Measurements from ENCODE around the gene CHN1. TPM values are rescaled to one million over a fixed set of nuclear protein-coding genes. Genes with fewer than 3 reads are reported as not detected.
A peak's percentile ranks its signal among the peaks of the same experiment; 100 is the strongest.

CHN1 gene
- polyA plus RNA-seq, 4 donors = 24.7 to 28.8 (median 25.3) TPM

DNA sequence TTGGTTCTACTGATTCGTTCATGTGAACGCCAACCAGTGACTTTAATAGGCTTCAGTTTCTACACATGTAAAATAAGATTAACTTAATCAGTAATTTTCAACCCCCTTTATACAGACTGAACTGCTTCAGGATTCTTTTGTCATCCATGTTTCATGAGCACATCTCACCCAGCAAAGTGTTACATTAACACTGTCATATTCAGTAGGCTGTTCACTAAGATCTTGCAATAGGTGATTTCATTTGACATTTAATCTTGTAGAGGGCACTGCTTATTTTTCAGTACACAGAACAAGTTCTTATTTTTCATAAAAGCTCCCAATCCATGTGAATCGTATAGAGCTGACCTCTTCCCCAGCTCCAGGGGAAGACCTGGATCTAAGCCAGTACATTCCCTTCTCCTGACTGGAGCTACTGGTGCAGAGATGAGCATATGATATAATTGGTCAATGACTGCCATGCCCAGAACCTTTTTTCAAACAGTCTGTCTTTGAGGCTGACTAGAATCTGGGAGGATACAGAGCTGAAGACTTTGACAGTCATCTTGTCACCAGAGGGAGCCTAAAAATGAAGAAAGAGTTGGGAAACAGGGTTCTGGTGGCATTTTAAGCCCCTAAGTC is 168.7 kb downstream of the CHN1 start:
- DNase-seq (ENCODE audit: low read depth in 4 of 4, low spot score in 3 of 4) = no peak

DNA sequence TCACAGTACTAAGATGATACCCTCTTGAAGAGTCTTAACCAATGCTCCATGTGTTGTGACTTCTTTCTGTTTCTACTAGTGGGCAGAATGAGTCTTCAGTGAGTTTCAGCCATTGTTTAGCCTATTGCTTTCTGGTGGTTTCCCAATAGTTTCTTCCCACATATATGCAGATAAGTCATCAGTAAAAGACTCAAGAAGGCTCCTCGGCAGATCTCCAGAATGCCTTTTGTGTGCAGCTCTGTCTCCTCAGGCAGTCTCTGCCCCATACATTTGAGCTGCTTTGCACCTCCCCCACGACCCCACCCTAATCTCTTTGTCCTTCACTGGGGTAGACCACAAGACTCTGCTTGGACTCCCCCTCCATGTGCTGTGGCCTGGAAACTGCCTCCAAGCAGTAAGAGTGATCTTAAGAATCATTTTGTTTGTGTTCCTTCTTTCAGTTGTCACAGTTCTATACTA is 169.4 kb downstream of the CHN1 start:
- no peak for DNase-seq (ENCODE audit: low read depth in 4 of 4, low spot score in 3 of 4)

DNA sequence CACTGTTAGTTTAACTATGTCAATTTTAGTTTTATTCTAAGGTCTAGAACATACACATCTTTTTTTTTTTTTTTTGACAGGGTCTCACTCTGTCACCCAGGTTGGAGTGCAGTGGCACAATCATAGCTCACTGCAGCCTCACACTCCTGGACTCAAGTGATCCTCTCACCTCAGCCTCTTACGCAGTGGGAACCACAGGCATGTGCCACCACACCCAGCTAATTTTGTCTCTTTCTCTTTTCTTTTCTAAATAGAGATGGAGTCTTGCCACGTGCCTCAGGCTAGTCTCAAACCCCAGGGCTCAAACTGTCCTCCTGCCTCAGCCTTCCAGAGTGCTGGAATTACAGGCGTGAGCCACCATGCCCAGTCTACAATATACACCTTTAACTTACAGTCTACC is 171.4 kb downstream of the CHN1 start:
- DNase-seq (ENCODE audit: low read depth in 4 of 4, low spot score in 3 of 4) = no peak

DNA sequence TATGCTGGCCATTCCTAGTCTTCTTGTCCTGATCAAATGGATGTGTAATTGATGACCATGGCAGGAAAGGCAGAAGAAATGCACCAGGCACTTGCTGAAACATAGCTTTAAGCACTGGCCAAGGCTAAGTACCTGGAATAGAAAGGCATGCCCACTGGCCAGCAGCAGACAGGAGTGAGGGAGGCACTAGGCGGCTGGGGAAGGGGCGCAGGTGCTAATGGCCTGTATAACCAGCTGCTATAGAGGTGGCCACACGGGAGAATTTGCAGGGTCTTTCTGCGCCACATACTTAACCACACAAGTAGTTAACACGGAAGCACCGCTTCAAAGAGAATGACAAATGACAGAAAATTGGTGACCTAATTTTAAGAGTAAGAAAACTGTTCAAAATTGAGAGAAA is 174.6 kb downstream of the CHN1 start:
- no peak for DNase-seq (ENCODE audit: low read depth in 4 of 4, low spot score in 3 of 4)

DNA sequence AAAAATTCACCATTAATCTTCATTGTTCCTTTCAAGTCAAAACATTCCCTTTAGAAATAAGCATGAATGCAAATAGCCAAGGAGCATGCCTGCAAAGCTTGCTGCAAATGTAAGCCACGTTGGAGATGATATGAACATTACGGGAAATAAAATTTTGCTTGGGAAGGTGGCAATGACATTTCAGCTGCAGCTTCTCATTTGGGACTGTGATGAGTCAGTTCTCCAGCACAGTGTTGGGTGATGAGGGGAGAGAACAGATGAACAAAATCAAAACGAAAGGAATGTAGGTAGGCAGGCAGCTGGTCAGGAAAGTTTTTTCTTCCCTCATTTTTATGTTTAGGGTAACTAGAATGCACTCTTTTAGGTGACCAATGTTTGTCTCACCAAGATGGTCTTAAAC is 175.6 kb downstream of the CHN1 start:
- no peak for DNase-seq (ENCODE audit: low read depth in 4 of 4, low spot score in 3 of 4)

DNA sequence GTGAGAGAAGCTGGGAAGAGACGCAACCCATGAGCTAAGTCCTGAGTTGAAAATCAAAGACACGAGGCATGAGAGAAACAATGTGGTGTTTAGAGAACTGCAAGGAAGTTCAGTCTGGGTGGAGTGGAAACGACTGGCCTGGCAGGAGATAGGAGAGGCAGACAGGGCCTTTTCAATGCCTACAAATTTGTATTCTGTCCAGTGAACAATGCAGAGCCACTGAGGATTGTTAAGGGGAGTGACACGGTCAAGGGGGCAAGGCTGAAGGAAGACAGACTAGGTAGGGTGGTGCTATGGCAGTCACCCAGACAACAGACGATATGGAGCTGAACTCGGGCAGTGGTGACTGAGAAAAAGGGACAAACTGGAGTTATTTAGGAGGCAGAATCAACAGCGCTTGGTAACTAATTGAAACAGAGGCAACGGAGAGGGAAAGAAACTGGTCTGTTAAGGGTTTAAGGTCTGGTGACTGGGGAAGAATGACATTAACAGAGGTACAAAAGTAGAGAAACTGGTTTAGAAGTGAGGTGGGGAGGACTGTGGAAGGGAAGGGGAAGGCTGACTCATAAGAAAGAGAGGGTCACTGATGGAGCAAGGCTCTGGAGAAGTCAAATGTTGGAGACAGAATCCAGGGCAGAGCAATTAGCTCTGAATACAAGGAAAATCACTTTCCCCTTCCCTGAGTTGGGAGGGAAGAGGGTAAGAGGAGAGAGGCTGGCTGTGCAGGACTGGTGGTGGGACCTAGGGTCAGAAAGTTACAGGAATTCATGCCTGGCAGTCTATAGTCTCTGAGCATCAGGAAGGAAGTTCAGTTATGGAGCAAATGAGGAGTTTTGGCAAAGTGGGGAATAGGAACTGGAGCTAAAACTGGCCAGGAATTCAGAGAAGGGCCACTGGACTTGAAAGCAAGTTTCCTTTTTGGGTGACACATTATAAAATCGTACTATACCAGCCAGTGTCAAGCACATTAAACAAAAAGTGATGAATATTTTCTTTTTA is 177.5 kb downstream of the CHN1 start:
- DNase-seq (ENCODE audit: low read depth in 4 of 4, low spot score in 3 of 4) = peak in 1 of 4 donors; percentile 56

DNA sequence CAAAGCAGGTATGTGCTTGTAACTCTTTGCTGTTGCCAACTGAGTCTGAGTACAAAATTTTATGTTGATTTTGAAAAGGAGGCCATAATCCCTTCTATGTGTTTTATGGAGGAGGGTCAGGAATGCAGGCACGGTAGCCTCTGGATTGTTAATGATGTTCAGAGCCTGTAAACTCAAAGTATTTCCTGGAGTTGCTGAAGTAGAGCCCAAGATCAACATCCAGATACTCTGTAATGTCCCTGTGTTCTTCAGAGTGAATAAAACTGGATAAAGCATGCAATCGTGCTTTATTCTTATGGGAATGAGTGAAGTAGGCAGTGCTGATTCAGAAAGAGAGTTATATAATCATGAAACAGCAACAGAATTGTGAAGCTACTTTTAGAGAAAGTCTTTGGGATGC is 179.1 kb downstream of the CHN1 start:
- DNase-seq (ENCODE audit: low read depth in 4 of 4, low spot score in 3 of 4) = peak in 1 of 4 donors; percentile 24

DNA sequence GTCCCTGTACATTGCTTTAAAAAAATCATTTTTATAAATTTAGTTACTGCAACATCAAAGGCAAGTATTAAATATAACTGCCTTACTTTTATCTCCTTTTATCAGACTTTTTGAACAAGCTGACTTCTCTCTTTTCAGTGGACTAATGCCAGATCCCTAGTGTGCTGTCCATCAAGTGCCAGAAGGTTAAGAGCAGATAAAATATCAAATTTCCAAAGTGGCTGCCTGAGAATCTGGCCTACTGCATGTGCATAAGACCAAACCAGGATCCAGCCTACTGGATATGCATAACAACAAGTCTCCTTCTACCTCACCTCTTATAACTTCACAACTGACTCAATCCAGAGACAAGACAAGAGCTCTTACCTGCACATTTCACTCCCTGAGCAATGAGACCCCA is 181.1 kb downstream of the CHN1 start:
- DNase-seq (ENCODE audit: low read depth in 4 of 4, low spot score in 3 of 4) = no peak

DNA sequence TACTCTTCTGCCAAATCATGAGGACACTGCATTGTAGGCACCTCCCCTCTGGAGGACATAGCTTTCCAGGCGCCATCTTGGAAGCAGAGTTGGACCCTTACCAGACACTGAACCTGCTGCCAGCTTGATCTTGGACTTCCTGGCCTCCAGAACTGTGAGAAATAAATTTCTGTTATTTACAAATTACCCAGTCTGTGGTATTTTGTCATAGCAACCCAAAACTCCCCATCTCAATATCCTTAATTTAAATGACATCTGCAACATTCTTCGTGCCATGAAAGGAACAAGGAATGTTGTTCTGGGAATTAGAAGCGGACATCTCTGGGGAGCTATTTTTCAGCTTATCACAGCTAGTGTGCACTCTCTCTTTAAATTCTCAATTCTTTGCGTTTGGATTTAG is 183.6 kb downstream of the CHN1 start:
- no peak for DNase-seq (ENCODE audit: low read depth in 4 of 4, low spot score in 3 of 4)

DNA sequence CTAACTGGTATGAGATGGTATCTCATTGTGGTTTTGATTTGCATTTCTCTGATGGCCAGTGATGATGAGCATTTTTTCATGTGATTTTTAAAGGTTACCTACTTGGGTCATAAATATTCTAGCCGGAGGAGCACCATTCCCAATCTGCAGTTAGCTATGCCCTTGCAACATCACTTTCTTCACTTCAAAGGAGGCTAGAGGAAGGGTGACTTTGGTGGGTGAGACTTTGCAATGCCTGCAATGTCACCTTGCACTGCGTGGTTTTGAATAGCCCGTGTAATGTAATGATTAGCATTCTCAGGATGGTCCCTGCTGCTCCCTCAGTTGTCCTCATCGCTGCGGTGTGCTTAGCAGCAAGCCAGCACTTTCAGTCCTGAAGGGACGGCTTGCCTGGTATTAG is 184.8 kb downstream of the CHN1 start:
- no peak for DNase-seq (ENCODE audit: low read depth in 4 of 4, low spot score in 3 of 4)

DNA sequence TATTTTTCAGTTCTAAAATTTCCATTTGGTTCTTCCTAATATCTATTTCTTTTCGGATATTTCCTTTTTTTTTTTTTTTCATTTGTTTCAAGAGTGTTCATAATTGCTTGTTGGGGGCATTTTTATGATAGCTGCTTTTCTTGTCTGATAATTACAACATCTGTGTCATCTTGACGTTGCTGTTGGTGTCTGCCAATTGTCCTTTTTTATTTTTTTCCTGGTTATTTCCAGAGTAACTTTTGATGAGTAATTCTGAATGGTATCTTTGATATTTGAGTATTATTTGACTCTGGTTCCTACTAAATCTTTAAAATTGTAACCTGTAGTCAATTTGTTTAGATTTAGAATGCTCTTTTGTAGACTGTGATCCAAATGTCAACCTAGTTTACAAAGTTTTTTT is 189.7 kb downstream of the CHN1 start:
- DNase-seq (ENCODE audit: low read depth in 4 of 4, low spot score in 3 of 4) = no peak

DNA sequence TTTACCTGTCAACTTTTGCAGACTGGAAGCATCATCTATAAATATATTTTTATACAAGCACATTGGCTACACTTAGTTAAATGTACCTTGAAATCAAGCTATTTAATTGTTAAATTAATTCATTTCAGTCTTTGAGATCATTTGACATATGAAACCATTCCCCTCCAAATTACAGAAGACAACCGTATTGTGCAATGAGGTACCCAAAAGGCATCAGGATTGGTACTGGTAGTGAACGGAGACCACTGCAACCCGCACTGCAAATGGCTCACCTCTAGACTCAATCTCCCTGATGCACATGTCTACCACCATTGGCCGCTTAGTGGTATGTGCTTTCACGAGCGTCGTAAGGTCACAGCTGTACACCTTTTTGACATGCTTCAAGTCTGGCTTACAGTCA is 193.1 kb downstream of the CHN1 start:
- DNase-seq (ENCODE audit: low read depth in 4 of 4, low spot score in 3 of 4) = no peak

DNA sequence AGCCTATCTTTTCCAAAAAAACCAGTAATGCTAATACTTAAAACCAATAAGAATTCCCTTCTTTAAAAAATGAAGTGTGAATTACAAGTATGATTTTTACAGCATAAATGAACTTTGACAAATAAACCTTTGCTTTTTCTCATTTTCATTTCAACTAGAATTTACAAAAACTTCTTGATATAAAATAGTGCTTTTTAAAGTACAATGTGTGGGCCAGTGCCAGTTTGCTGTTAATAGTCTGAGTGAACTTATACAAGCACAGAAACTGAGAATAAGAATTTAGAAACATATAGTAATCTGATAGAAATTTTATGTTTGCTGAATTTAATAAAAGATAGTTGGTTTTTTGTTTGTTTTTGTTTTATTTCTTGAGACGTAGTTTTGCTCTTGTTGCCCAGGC is 197.2 kb downstream of the CHN1 start:
- no peak for DNase-seq (ENCODE audit: low read depth in 4 of 4, low spot score in 3 of 4)

DNA sequence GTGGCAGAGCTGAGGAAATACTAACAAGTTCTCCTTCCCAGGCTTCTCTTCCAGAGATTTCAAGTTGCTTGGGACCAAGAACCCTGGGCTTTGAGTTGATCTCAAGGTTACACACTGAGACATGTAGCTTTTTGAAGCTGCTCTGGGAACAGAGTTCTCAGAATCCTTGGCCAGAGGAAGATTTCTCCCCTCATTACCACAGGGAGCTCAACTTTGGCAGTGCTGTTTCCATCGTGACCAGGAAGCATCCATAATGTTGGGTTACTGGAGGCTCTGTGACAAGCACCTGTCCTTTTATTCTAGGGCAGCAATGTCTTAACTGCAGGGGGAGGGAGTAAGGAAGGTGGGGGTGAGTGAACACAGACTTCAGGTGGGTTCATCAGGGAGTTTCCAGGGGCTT is 199.4 kb downstream of the CHN1 start:
- no peak for DNase-seq (ENCODE audit: low read depth in 4 of 4, low spot score in 3 of 4)

DNA sequence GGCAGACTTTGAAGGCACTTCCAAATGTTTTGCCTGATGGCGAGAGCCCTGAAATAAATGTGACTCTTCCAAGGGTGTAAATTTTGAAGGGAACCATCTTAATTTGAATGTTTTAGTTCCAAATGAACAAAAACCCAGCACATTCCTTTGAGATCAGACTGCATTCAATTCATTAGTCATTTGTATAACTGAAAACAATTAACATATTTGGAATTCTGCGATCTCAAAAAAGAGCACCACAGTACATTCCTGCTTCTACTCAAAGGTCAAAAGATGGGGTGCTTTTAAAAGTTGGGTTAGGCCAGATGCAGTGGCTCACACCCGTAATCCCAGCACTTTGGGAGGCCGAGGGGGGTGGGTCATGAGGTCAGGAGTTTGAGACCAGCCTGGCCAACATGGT is 202.7 kb downstream of the CHN1 start:
- no peak for DNase-seq (ENCODE audit: low read depth in 4 of 4, low spot score in 3 of 4)

DNA sequence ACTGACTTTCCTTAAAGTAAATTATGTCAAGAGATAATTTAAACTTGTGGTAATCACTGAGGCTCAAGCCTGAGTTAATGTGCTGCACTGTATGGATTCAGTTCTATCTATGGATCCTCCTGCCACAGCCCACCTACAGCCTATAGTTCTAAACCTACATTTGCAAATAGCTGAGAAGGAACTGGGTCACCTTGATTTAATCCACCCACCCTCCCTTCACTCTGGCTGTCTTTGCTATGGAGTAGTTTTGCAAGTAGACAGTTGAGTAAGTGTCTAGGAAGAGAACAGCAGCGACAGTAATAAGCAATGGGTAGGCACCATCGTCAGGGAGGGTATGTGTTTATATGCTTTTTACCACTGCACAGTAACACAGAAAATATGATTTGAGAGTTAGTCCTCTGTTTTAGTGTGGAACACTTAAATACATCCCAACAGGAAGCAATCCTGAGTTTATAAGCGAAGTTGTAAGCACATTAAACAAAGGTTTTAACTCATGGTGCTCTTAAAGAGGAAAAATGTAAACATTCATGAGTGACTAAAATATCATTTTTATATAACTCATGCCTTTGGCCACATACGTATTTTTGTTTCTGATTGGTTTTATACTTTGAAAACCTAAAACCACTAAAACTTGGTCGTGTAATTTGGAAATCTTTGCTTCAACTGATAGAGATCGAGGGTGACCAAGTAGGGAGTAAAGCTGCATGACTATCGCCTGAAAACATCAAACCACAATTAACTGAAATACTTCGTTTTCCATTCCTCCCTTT is 204.6 kb downstream of the CHN1 start:
- DNase-seq (ENCODE audit: low read depth in 4 of 4, low spot score in 3 of 4) = no peak

DNA sequence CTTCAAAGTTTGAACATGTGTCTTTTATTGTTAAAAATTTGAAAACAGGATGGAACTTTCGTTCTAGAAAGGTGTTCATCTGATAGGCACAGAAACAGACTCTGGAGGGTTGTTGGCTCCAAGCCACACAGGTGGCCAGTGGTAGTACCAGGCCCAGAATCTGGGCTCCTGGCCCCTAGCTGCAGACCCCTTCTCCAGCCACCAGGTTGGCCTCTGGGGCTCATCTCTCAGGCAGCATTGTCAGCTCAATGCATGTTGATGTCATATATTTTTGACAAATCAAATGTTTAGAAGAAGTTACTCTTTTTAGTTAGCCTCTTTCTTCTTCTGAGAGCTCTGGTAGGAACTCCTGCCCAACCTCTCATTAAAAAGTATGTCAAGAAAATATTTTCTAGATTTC is 206.4 kb downstream of the CHN1 start:
- DNase-seq (ENCODE audit: low read depth in 4 of 4, low spot score in 3 of 4) = no peak

DNA sequence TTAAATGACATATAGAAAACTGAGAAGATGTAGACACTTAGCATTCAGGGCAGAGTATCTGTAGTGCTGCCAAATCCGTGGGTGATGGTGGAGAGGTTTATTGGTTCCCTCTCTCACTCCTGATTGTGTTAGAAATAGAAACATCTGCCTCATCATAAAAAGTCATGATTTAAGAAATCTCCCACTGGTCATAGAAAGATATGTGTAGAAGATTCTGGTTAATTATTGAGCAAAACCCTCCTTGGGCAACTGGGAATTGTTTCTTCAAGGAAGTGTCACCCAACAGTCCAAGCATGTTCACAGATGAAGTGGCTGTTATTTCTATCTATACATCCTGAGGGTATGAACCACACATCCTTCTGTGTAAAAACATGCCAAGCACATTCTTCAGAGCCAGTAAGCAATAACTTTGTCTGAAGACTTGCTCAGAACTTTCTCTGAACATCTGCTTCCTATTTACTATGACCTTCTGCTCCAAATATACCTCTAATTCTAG is 207.4 kb downstream of the CHN1 start:
- no peak for DNase-seq (ENCODE audit: low read depth in 4 of 4, low spot score in 3 of 4)

DNA sequence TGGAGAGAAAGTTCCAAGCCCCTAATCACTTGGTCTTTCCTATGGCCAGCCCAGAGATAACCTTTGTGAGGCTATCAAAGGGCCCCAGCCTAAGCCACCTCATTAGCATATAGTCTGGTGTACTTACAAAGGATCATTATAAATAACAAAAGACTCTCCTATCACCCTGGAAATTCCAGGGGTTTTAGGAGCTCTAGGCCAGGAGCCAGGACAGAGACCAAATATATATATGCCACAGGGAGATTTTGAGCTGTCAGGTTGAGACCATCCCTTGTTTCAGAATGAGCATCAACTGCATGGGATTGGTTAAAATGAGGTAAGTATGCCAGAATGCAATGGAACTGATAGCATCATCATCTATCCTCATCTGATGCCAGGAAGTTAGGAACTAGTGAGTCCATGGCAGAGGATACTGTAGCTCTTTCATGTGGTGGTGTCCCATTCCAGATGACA is 208.8 kb downstream of the CHN1 start:
- no peak for DNase-seq (ENCODE audit: low read depth in 4 of 4, low spot score in 3 of 4)

DNA sequence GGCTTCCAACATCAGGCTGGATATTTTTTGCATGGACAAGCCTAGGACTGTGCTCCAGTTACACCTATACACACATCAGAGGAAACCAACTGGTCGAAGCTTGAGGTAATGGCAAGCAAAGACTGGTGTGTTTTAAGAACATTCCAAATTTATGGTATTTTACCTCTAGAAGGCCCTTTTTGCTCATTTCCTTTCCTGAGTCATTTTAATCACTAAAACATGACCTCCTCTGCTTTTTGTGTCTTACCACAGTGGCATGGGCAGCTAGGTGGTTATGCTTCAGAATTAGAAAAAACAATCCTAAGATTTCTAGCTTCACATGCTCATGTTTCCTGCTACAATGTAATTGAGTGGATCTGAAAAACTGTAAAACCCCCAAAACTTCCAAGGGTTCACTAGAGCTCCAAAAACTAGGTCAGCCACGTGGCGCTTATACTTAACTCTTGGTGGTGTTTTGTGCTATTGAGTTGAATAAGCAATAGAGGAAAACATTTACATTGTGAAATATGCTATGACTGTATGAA is 210.3 kb downstream of the CHN1 start:
- DNase-seq (ENCODE audit: low read depth in 4 of 4, low spot score in 3 of 4) = no peak
